CD4-positive, alpha-beta T cell treated with Interleukin-2 at 100 ng/mL for 4 hours (primary cell): ENCODE measurements around the gene SESTD1.
"Not testable (repeated sequence)": the region's sequence is repeated elsewhere in the genome, so short reads cannot be mapped to it uniquely, and the experiment has no call there.

Source experiments
- DNase-seq: peaks from one replicate; pipeline ENCODE4 v3.0.0-alpha.2; 2020; ENCODE audit warnings: low spot score

SESTD1 gene

GRCh38 chr2:179106342-179106675 is 158.3 kb downstream of the SESTD1 start:
- DNase-seq = no peak

GRCh38 chr2:179104736-179105135 is 159.9 kb downstream of the SESTD1 start:
- DNase-seq = no peak

GRCh38 chr2:179098080-179098689 is 166.4 kb downstream of the SESTD1 start:
- no peak for DNase-seq

GRCh38 chr2:179097131-179097530 is 167.5 kb downstream of the SESTD1 start:
- DNase-seq = no peak

- peak; percentile 29 for DNase-seq
These were observed 168.5 kb downstream of the SESTD1 start for GRCh38 chr2:179096090-179096489.

- DNase-seq = not testable (repeated sequence)
These were observed 171.7 kb downstream of the SESTD1 start for GRCh38 chr2:179092912-179093311.

- no peak for DNase-seq
These were observed 181.9 kb downstream of the SESTD1 start for GRCh38 chr2:179082697-179083096.

GRCh38 chr2:179081954-179082353 is 182.7 kb downstream of the SESTD1 start:
- DNase-seq = no peak

DNA sequence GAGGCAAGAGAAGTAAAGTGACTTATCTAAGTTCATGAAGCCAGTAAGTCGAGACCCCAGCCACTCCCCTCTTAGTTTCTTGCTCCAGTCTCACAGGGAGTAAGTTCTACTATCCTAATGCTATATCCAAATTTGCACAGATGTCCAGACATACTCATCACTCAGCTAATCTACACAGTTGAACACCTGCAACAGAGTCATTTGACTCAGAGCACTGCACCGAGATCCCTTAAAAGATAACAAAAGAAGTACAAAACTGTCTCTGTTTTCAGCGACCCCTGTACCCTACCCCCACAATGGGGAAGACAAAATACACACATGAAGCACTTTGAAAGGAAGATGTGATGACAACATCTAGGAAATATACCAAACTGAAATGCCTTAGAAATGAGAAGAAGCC is 192.1 kb downstream of the SESTD1 start:
- DNase-seq = no peak

DNA sequence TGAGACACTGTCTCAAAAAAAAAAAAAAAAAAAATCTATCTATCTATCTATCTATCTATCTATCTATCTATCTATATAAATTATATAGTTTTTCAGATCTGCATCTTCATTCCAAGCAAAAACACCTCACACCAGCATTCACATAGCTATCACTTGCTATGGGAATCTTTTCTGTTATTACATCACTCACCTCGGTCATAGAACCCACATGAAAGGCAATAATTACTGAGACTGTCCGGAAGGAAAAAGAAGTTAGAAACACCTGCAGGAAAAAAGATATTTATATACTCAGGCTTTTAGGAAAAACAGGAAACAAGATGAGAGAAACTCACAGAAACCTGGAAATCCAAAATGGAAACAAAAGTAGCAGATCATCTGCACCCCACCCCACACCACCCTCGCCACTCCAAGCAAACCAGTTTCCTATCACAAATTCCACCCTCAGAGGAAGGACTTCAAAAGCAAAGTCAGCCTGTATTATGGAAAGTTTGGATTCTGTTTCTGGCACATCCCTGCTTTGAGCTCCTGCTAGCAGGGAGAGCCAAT is 192.7 kb downstream of the SESTD1 start:
- DNase-seq = no peak

- DNase-seq = no peak
These were observed 193.7 kb downstream of the SESTD1 start for GRCh38 chr2:179070895-179071294.

GRCh38 chr2:179069685-179070084 is 194.9 kb downstream of the SESTD1 start:
- no peak for DNase-seq

DNA sequence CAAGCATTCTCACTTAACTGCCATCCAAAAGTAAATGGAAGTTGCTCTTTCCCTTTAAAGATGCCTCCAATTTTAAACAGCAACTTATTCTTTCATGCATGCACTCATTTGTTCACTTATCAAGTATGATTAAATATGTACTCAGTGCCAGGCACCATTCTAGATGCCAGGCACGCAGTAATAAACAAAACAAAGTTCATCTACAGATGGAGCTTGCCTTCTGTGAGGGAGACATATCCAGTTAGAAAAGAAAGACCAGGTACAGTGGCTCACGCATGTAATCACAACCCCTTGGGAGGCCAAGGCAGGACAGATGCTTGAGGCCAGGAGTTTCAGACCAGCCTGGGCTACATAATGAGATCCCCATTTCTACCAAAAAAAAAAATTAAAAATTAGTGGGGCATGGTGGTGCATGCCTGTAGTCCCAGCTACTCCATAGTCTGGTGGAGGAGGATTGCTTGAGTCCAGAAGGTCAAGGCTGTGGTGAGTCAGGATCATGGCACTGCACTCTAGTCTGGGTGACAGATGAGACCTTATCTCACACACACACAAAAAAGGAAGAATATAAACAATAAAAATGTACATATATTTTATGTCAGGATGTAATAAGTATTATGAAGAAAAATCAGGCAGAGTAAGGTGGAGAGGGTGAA is 195.5 kb downstream of the SESTD1 start:
- DNase-seq = no peak

DNA sequence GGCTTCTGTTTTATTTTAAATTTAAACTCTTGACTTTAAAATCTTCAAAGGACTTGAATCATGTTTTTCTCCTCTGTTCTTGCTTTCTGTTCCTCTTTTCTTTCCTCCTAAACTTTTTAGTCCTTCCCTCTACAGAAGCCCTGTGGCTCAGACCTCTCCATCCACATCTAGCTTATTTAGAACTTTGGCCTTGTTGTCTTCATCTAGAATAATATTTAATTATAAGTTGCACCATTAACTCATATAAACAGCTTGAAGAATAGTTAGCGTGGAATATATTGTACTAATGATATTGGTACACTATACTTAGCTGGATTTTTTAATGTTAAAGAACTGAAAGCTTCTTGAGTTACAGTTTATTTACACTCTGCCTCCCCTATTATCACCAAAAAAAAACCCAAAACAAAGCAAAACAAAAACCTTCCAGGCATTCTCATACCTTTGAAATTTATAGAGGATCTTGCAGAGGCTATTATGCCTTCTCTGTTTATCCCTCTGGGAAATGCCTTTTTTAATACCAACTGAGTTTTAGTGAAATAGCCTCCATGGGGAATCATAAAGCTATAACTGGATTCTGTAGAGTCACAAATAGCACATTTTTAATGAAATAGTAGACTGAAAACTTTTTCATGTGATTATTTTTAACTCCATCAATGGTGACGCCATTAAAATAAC is 205.5 kb downstream of the SESTD1 start:
- DNase-seq = no peak

DNA sequence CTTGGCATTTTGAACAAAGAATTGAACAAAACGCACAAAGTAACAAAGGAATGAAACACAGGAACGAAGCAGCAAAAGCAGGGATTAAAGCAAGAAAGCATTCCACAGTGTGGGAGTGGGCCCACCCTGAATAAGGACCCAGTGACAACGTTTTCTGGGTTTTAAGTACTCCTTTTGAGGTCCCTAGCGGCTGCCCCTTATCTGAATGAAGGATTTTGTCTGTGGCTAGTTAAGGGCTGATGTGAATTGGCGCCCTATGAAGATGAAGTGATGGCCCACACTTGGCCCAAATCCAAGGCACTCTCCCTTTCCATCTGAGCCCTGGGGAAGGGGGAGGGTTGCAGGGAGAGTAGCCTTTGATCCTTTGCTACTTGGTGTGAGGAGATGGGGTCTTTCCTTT is 206.9 kb downstream of the SESTD1 start:
- DNase-seq = no peak

- DNase-seq = not testable (repeated sequence)
These were observed 211.1 kb downstream of the SESTD1 start for GRCh38 chr2:179053568-179053967.
